ENCODE data around the gene SON. TPM values are rescaled to one million over a fixed set of nuclear protein-coding genes. Genes with fewer than 3 reads are reported as not detected.

Gene SON
- total RNA-seq, 2 experiments from 2014 or later: 243 to 352 TPM

- Histone ChIP-seq H3K9me3 (ENCODE audit: low read length) (no peaks in the 10 kb centered on the region), H3K36me3 (ENCODE audit: insufficient read depth, low read length) (peaks cover 94% of the 10 kb centered on the region), H3K4me1 (ENCODE audit: insufficient read depth, low read length, poor library complexity, severe bottlenecking) (no peaks in the 10 kb centered on the region), H3K27ac (ENCODE audit: low read depth, low read length, poor library complexity, severe bottlenecking) (no peak overlapping the region), H2AFZ (ENCODE audit: low read length) (no peak overlapping the region), H3K9me2 (ENCODE audit: insufficient read depth, low read length) (no peaks in the 10 kb centered on the region), H3K79me2 (ENCODE audit: insufficient read depth, low read depth, low read length) (peaks cover 94% of the 10 kb centered on the region), H3K4me2 (ENCODE audit: low read length) (no peak overlapping the region), H4K20me1 (ENCODE audit: insufficient read depth, low read length) (peaks cover 30% of the 10 kb centered on the region), H3K4me3 (ENCODE audit: low read depth, low read length, poor library complexity, severe bottlenecking) (no peak overlapping the region)
- POLR2A ChIA-PET: interaction anchor here (1.1 kb wide), 2 partner anchors 15 to 27 kb away, joined by 3 read pairs; no protein-coding TSS in a partner anchor
- DNase-seq (ENCODE audit: low spot score): no peak
- CTCF ChIA-PET (ENCODE audit: unreplicated experiment): no interaction called here
- intact Hi-C loops (cut with micrococcal nuclease; ENCODE audit: unreplicated experiment): no loop called here
- TF ChIP-seq CTCF (conservative IDR thresholded peaks at IDR 0.05; ENCODE audit: low read length) (no peak), EZH2phosphoT487 (IDR thresholded peaks at IDR 0.05; ENCODE audit: borderline replicate concordance, low read depth, low read length) (no peak)
- BruUV-seq (replicated peaks): no TSS peak
These were observed 19.6 kb downstream of the SON start for GRCh38 chr21:33562389-33562788.

GRCh38 chr21:33566514-33566913 lies 23.7 kb downstream of the SON start:
- ChIA-PET POLR2A (interaction anchor here (0.6 to 1.3 kb wide), 6 partner anchors 9 to 51 kb away, joined by 3 to 5 read pairs (median 4); partner anchors contain the start of gene SON), CTCF (ENCODE audit: unreplicated experiment) (no interaction called here)
- H3K36me3 ChIP-seq (ENCODE audit: insufficient read depth, low read length): peaks cover 94% of the 10 kb centered on the region
- H3K79me2 ChIP-seq (ENCODE audit: insufficient read depth, low read depth, low read length): peaks cover 52% of the 10 kb centered on the region; the same call in 1 of the 2 replicates
- H3K9me2 ChIP-seq (ENCODE audit: insufficient read depth, low read length): no peaks in the 10 kb centered on the region
- H3K9me3 ChIP-seq (ENCODE audit: low read length): no peaks in the 10 kb centered on the region
- H3K4me3 ChIP-seq (ENCODE audit: low read depth, low read length, poor library complexity, severe bottlenecking): no peak overlapping the region
- H2AFZ ChIP-seq (ENCODE audit: low read length): no peak overlapping the region
- no peak for TF ChIP-seq CTCF (conservative IDR thresholded peaks at IDR 0.05; ENCODE audit: low read length)
- BruUV-seq (replicated peaks): no TSS peak
- intact Hi-C loops (cut with micrococcal nuclease; ENCODE audit: unreplicated experiment): no loop called here
- no peaks in the 10 kb centered on the region for H3K4me1 ChIP-seq (ENCODE audit: insufficient read depth, low read length, poor library complexity, severe bottlenecking)
- peaks cover 17% of the 10 kb centered on the region; the same call in 1 of the 2 replicates for H4K20me1 ChIP-seq (ENCODE audit: insufficient read depth, low read length)
- DNase-seq (ENCODE audit: low spot score): no peak
- no peak overlapping the region for H3K4me2 ChIP-seq (ENCODE audit: low read length)
- H3K27ac ChIP-seq (ENCODE audit: low read depth, low read length, poor library complexity, severe bottlenecking): no peak overlapping the region

GRCh38 chr21:33567914-33568313 lies 25.1 kb downstream of the SON start:
- TF ChIP-seq CTCF (conservative IDR thresholded peaks at IDR 0.05; ENCODE audit: low read length) (no peak), EZH2phosphoT487 (IDR thresholded peaks at IDR 0.05; ENCODE audit: borderline replicate concordance, low read depth, low read length) (no peak)
- Histone ChIP-seq H3K4me3 (ENCODE audit: low read depth, low read length, poor library complexity, severe bottlenecking) (no peak overlapping the region), H3K9me3 (ENCODE audit: low read length) (no peaks in the 10 kb centered on the region), H3K4me2 (ENCODE audit: low read length) (no peak overlapping the region), H3K27ac (ENCODE audit: low read depth, low read length, poor library complexity, severe bottlenecking) (no peak overlapping the region), H3K36me3 (ENCODE audit: insufficient read depth, low read length) (peaks cover 94% of the 10 kb centered on the region), H3K4me1 (ENCODE audit: insufficient read depth, low read length, poor library complexity, severe bottlenecking) (no peaks in the 10 kb centered on the region), H3K9me2 (ENCODE audit: insufficient read depth, low read length) (no peaks in the 10 kb centered on the region), H4K20me1 (ENCODE audit: insufficient read depth, low read length) (peaks cover 15% of the 10 kb centered on the region; the same call in 1 of the 2 replicates), H3K79me2 (ENCODE audit: insufficient read depth, low read depth, low read length) (peaks cover 47% of the 10 kb centered on the region; the same call in 1 of the 2 replicates), H2AFZ (ENCODE audit: low read length) (no peak overlapping the region)
- intact Hi-C loops (cut with micrococcal nuclease; ENCODE audit: unreplicated experiment): no loop called here
- DNase-seq (ENCODE audit: low spot score): no peak
- CTCF ChIA-PET (ENCODE audit: unreplicated experiment): no interaction called here
- POLR2A ChIA-PET: interaction anchor here (1.6 kb wide), 1 partner anchor 10 kb away, joined by 5 read pairs; no protein-coding TSS in a partner anchor
- BruUV-seq (replicated peaks): no TSS peak
